Measurements from ENCODE around the gene IMPA2. TPM values are rescaled to one million over a fixed set of nuclear protein-coding genes. Genes with fewer than 3 reads are reported as not detected.
"Not testable (repeated sequence)": the region's sequence is repeated elsewhere in the genome, so short reads cannot be mapped to it uniquely, and the experiment has no call there.

The IMPA2 gene
- total RNA-seq, 1 experiment from 2014 or later = 79.9 TPM

GRCh38 chr18:11969904-11970835 lies 11.1 kb upstream of the IMPA2 start:
- Histone ChIP-seq H3K4me1 (no peaks in the 10 kb centered on the region), H3K27me3 (replicated peaks; ENCODE audit: control insufficient read depth, insufficient read depth, low read length) (no peaks in the 10 kb centered on the region), H3K36me3 (ENCODE audit: control insufficient read depth, insufficient read depth, low read length) (no peaks in the 10 kb centered on the region), H3K9me3 (no peaks in the 10 kb centered on the region), H3K4me3 (ENCODE audit: low read depth, low read length) (no peak overlapping the region)
- intact Hi-C loops (cut with micrococcal nuclease; ENCODE audit: unreplicated experiment) = no loop called here
- DNase-seq = no peak
- Mint-ChIP-seq H3K27ac (ENCODE audit: unreplicated experiment) (no peak overlapping the region), H3K9me3 (ENCODE audit: unreplicated experiment) (no peaks in the 10 kb centered on the region), H3K27me3 (ENCODE audit: insufficient read depth, unreplicated experiment) (no peaks in the 10 kb centered on the region), H3K4me3 (ENCODE audit: unreplicated experiment) (no peak overlapping the region), H3K4me1 (ENCODE audit: low read depth, unreplicated experiment) (no peaks in the 10 kb centered on the region), H3K36me3 (ENCODE audit: insufficient read depth, unreplicated experiment) (no peaks in the 10 kb centered on the region)
- no TSS peak for BruUV-seq (replicated peaks)
- ChIA-PET CTCF (no interaction called here), POLR2A (no interaction called here)
- TF ChIP-seq, protein P1, sequence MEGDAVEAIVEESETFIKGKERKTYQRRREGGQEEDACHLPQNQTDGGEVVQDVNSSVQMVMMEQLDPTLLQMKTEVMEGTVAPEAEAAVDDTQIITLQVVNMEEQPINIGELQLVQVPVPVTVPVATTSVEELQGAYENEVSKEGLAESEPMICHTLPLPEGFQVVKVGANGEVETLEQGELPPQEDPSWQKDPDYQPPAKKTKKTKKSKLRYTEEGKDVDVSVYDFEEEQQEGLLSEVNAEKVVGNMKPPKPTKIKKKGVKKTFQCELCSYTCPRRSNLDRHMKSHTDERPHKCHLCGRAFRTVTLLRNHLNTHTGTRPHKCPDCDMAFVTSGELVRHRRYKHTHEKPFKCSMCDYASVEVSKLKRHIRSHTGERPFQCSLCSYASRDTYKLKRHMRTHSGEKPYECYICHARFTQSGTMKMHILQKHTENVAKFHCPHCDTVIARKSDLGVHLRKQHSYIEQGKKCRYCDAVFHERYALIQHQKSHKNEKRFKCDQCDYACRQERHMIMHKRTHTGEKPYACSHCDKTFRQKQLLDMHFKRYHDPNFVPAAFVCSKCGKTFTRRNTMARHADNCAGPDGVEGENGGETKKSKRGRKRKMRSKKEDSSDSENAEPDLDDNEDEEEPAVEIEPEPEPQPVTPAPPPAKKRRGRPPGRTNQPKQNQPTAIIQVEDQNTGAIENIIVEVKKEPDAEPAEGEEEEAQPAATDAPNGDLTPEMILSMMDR (IDR thresholded peaks at IDR 0.05; ENCODE audit: insufficient read depth in 1 of 2, low read depth in 1 of 2, low read length in 1 of 2, severe bottlenecking in 1 of 2, unreplicated experiment in 1 of 2) = no peak

GRCh38 chr18:11970836-11971226 lies 10.5 kb upstream of the IMPA2 start:
- H3K27me3 Mint-ChIP-seq (ENCODE audit: insufficient read depth, unreplicated experiment); H3K4me1 ChIP-seq; DNase-seq; H3K4me3 ChIP-seq (ENCODE audit: low read depth, low read length); H3K4me3 Mint-ChIP-seq (ENCODE audit: unreplicated experiment); H3K36me3 ChIP-seq (ENCODE audit: control insufficient read depth, insufficient read depth, low read length); POLR2A ChIA-PET; H3K36me3 Mint-ChIP-seq (ENCODE audit: insufficient read depth, unreplicated experiment); intact Hi-C loops (cut with micrococcal nuclease; ENCODE audit: unreplicated experiment); BruUV-seq (replicated peaks); H3K9me3 ChIP-seq; H3K4me1 Mint-ChIP-seq (ENCODE audit: low read depth, unreplicated experiment); H3K9me3 Mint-ChIP-seq (ENCODE audit: unreplicated experiment); H3K27me3 ChIP-seq (replicated peaks; ENCODE audit: control insufficient read depth, insufficient read depth, low read length); CTCF ChIA-PET; H3K27ac Mint-ChIP-seq (ENCODE audit: unreplicated experiment): not testable (repeated sequence)

- Mint-ChIP-seq H3K9me3 (ENCODE audit: unreplicated experiment) (no peaks in the 10 kb centered on the region), H3K4me3 (ENCODE audit: unreplicated experiment) (no peak overlapping the region), H3K36me3 (ENCODE audit: insufficient read depth, unreplicated experiment) (no peaks in the 10 kb centered on the region), H3K27me3 (ENCODE audit: insufficient read depth, unreplicated experiment) (no peaks in the 10 kb centered on the region), H3K4me1 (ENCODE audit: low read depth, unreplicated experiment) (no peaks in the 10 kb centered on the region), H3K27ac (ENCODE audit: unreplicated experiment) (no peak overlapping the region)
- DNase-seq = no peak
- POLR2A ChIA-PET = no interaction called here
- BruUV-seq (replicated peaks) = no TSS peak
- CTCF ChIA-PET = no interaction called here
- Histone ChIP-seq H3K9me3 (no peaks in the 10 kb centered on the region), H3K4me1 (no peaks in the 10 kb centered on the region), H3K27me3 (replicated peaks; ENCODE audit: control insufficient read depth, insufficient read depth, low read length) (no peaks in the 10 kb centered on the region), H3K4me3 (ENCODE audit: low read depth, low read length) (no peak overlapping the region), H3K36me3 (ENCODE audit: control insufficient read depth, insufficient read depth, low read length) (no peaks in the 10 kb centered on the region)
- intact Hi-C loops (cut with micrococcal nuclease; ENCODE audit: unreplicated experiment) = no loop called here
- TF ChIP-seq, protein P1 (IDR thresholded peaks at IDR 0.05; ENCODE audit: insufficient read depth in 1 of 2, low read depth in 1 of 2, low read length in 1 of 2, severe bottlenecking in 1 of 2, unreplicated experiment in 1 of 2) = no peak
These were observed 8.7 kb upstream of the IMPA2 start for GRCh38 chr18:11972371-11973174.

Measured in Caco-2 (cell line).